ENCODE results near the gene SRRM5. TPM values are rescaled to one million over a fixed set of nuclear protein-coding genes. Genes with fewer than 3 reads are reported as not detected.
"Not testable (repeated sequence)": the region's sequence is repeated elsewhere in the genome, so short reads cannot be mapped to it uniquely, and the experiment has no call there.

The SRRM5 gene
- total RNA-seq, 4 donors from 2014 or later, result 1.2 to 2.7 (median 2.5) TPM; not detected in 1

DNA sequence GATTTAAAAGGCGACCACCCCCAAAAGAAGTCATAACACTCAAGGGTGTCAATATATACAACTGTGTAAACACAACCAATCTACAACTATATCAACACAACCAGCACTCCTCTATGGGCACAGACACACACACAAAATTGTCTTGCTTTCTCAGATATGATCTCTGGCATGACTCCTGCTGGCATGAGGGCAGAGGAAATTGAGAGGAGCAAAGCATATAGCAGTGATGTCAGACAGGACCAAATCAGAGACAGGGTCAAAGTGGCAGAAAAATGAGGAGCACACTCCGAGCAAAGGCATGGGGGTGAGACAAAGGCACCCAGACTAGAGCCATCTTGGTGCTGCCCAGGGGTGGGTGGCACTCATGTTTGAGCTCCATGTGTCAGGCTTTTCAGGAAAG lies 25.5 kb upstream of the SRRM5 start:
- H3K36me3 ChIP-seq, result peaks cover 0 to 2% (median 0%) of the 10 kb centered on the region in 3 donors
- TF ChIP-seq POLR2A (IDR thresholded peaks at IDR 0.05), result no peak
- TF ChIP-seq, protein P1, sequence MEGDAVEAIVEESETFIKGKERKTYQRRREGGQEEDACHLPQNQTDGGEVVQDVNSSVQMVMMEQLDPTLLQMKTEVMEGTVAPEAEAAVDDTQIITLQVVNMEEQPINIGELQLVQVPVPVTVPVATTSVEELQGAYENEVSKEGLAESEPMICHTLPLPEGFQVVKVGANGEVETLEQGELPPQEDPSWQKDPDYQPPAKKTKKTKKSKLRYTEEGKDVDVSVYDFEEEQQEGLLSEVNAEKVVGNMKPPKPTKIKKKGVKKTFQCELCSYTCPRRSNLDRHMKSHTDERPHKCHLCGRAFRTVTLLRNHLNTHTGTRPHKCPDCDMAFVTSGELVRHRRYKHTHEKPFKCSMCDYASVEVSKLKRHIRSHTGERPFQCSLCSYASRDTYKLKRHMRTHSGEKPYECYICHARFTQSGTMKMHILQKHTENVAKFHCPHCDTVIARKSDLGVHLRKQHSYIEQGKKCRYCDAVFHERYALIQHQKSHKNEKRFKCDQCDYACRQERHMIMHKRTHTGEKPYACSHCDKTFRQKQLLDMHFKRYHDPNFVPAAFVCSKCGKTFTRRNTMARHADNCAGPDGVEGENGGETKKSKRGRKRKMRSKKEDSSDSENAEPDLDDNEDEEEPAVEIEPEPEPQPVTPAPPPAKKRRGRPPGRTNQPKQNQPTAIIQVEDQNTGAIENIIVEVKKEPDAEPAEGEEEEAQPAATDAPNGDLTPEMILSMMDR (IDR thresholded peaks at IDR 0.05), result no peak

DNA sequence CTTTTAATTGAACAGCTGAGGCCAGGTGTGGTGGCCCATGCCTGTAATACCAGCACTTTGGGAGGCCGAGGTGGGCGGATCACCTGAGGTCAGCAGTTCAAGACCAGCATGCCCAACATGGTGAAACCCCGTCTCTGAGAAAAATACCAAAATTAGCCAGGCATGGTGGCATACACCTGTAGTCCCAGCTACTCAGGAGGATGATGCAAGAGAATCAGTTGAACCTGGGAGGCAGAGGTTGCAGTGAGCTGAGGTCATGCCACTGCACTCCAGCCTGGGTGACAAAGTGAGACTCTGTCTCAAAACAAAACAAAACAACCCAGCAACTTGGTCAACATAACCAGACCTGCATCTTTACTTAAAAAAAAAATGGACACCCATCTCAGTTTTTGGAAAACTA lies 24.9 kb upstream of the SRRM5 start:
- not testable (repeated sequence) for H3K36me3 ChIP-seq, DNase-seq, H3K9me3 ChIP-seq, H3K27me3 ChIP-seq, H3K4me1 ChIP-seq, H3K27ac ChIP-seq, H3K4me3 ChIP-seq

More for the DNA sequence above, 25.5 kb upstream of the SRRM5 start:
- H3K27ac ChIP-seq, result no peak overlapping the region
- no peak overlapping the region for H3K4me3 ChIP-seq
- H3K4me1 ChIP-seq, result no peaks in the 10 kb centered on the region
- DNase-seq, result no peak
- H3K27me3 ChIP-seq, result no peaks in the 10 kb centered on the region
- no peaks in the 10 kb centered on the region for H3K9me3 ChIP-seq

DNA sequence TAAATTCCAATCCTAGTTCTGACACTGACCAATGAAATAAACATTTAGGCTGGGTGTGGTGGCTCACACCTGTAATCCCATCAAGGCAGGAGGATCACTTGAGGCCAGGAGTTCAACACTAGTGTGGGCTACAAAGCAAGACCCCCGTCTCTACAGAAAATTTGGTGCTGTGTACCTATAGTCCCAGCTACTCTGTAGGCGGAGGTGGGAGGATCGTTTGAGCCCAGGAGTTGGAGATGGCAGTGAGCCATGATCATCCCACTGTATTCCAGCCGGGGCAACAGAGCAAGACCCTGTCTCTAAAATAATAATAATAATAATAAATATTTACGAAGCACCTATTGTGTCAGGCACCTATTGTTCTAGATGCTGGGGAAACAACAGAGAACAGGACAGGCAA lies 22.6 kb upstream of the SRRM5 start:
- no peak overlapping the region for H3K27ac ChIP-seq
- H3K4me3 ChIP-seq, result no peak overlapping the region
- no peak for DNase-seq
- H3K9me3 ChIP-seq, result no peaks in the 10 kb centered on the region
- peaks cover 0 to 15% (median 2%) of the 10 kb centered on the region in 4 donors for H3K4me1 ChIP-seq
- TF ChIP-seq, protein P1 (IDR thresholded peaks at IDR 0.05), result no peak
- TF ChIP-seq POLR2A (IDR thresholded peaks at IDR 0.05), result no peak
- H3K27me3 ChIP-seq, result no peaks in the 10 kb centered on the region
- H3K36me3 ChIP-seq, result peaks cover 0 to 24% (median 0%) of the 10 kb centered on the region in 3 donors

DNA sequence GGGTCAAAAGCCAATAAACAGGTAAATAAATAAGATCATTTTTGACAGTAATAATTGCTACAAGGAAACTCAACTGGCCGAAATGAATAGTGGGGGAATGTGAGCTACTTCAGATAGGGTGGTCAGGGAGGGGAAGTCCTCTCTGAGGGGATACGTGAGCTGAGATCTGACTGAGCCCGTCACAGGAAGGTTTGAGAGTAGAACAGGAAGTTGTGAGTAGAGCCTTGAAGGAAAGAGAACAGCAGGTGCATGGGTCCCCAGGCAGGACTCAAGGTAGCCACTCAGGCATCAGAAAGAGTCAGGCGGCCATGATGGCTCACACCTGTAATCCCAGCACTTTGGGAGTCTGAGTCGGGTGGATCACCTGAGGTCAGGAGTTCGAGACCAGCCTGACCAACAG lies 22.2 kb upstream of the SRRM5 start:
- DNase-seq, result no peak
- TF ChIP-seq, protein P1 (IDR thresholded peaks at IDR 0.05), result no peak
- TF ChIP-seq POLR2A (IDR thresholded peaks at IDR 0.05), result no peak
- Histone ChIP-seq H3K4me1 (peaks cover 0 to 19% (median 6%) of the 10 kb centered on the region in 4 donors), H3K27ac (no peak overlapping the region), H3K4me3 (no peak overlapping the region), H3K36me3 (peaks cover 0 to 24% (median 0%) of the 10 kb centered on the region in 3 donors), H3K9me3 (no peaks in the 10 kb centered on the region), H3K27me3 (no peaks in the 10 kb centered on the region)

DNA sequence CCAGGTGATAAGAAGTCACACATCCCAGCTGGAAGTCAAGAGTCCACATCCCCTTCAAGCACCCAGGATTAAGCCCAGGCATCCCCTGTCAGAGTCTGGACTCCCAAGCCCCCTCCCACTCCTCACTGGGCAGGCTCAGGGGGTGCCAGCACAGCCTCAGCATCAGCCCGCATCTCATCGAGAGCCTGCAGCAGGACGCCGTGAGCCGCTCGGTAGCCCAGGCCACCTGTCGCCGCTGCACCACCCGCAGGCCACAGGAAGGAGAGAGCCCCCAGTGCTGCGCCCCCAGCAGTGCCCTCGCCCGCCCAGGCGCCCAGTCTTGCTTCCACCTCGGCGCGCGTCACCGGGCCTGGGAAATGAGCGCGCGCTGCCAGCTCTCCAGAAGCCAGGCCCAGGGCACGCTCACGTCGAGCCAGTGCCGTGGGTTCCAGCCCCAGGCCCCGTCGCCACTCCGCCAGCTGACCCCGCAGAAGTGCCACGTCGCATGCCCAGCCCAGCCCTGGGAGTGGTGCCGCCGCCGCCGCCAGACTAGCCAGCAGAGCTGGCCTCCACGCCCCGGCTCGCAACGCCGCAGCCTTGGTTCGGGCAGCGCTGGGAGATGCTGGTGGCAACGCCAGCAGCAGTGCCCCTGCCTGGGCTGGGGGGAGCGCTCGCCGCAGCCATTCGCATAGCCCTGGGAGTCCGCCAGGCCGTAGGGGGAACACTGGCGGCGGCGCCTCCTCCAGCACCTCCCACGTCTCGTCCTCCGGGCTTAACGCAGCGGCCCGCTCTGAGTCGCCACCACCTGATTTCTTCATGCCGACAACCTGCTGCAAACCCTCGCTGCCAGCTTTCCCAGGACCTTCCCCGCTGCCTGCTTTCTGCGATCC lies 19.8 kb upstream of the SRRM5 start:
- no peak overlapping the region for H3K4me3 ChIP-seq
- no peaks in the 10 kb centered on the region for H3K9me3 ChIP-seq
- H3K27me3 ChIP-seq, result no peaks in the 10 kb centered on the region
- H3K4me1 ChIP-seq, result peaks cover 0 to 26% (median 14%) of the 10 kb centered on the region in 4 donors
- TF ChIP-seq POLR2A (IDR thresholded peaks at IDR 0.05), result no peak
- TF ChIP-seq, protein P1 (IDR thresholded peaks at IDR 0.05), result no peak
- DNase-seq, result no peak
- H3K27ac ChIP-seq, result no peak overlapping the region
- H3K36me3 ChIP-seq, result peaks cover 0 to 24% (median 0%) of the 10 kb centered on the region in 3 donors

DNA sequence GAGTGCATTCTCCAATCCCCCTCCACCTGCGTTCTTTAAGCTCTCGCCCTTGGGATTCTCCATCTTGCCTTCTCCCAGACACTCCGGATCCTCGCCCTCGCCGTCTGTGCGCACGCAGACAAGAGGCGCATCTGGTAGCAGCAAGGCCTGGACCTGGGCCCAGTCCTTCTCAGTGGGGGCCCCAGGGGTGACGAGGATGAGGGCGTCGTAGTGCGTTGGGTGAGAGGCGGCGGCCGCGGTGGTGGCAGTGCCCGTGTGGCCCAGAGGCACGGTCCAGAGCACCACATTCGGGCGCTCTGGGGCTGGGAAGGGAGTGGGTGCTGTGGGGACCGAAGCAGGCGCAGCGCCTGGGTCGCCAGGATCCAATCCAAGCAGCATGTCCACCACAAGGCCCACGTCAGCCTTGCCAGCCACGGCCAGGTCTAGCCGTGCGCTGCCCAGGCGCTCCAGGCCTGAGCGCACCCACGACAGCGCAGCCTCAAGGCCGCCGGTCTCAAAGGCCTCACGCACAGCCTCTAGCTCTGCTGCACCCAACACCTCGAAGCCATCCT lies 19.0 kb upstream of the SRRM5 start:
- Histone ChIP-seq H3K4me1 (peaks cover 0 to 34% (median 20%) of the 10 kb centered on the region in 4 donors), H3K27ac (no peak overlapping the region), H3K27me3 (no peaks in the 10 kb centered on the region), H3K36me3 (peaks cover 0 to 24% (median 0%) of the 10 kb centered on the region in 3 donors), H3K4me3 (no peak overlapping the region), H3K9me3 (no peaks in the 10 kb centered on the region)
- TF ChIP-seq POLR2A (IDR thresholded peaks at IDR 0.05), result no peak
- TF ChIP-seq, protein P1 (IDR thresholded peaks at IDR 0.05), result no peak
- DNase-seq, result no peak
